H1 (cell line): ENCODE results near the gene RNF114. TPM values are rescaled to one million over a fixed set of nuclear protein-coding genes. Genes with fewer than 3 reads are reported as not detected.
A peak's percentile ranks its signal among the peaks of the same experiment; 100 is the strongest.

Experiments
- CBX5 ChIP-seq: fragments of 300-800, 300-1000 bp; sonication (generic); IDR thresholded peaks from 2 replicates; pipeline ENCODE4 v1.7.1; 2016; ENCODE audit warnings: antibody characterized with exemption, low read length, low read depth
- CHD7 ChIP-seq: fragments of 300-600 bp; sonication (generic); IDR thresholded peaks from 2 replicates; pipeline ENCODE4 v1.7.1; 2012; ENCODE audit warnings: low read length, moderate library complexity, mild to moderate bottlenecking, inconsistent platforms; ENCODE audit not compliant: insufficient replicate concordance
- EGR1 ChIP-seq: IDR thresholded peaks from 2 replicates; pipeline ENCODE4 v1.6.1; 2011; ENCODE audit warnings: low read depth, low read length, borderline replicate concordance
- FOSL1 ChIP-seq: IDR thresholded peaks from 2 replicates; pipeline ENCODE4 v1.6.1; 2011; ENCODE audit warnings: mild to moderate bottlenecking, low read depth, low read length, moderate library complexity; ENCODE audit not compliant: insufficient read depth
- JUND ChIP-seq: IDR thresholded peaks from 2 replicates; pipeline ENCODE4 v1.6.1; 2011; ENCODE audit warnings: mild to moderate bottlenecking, improper control_type of control experiment, low read length
- POLR2AphosphoS5 ChIP-seq: IDR thresholded peaks from 2 replicates; pipeline ENCODE4 v1.6.1; 2011; ENCODE audit warnings: low read depth, low read length
- POU5F1 ChIP-seq: IDR thresholded peaks from 2 replicates; pipeline ENCODE4 v1.6.1; 2011; ENCODE audit warnings: low read depth, mild to moderate bottlenecking, low read length, moderate library complexity
- RBBP5 ChIP-seq: IDR thresholded peaks from 2 replicates; pipeline ENCODE4 v1.7.1; 2012; ENCODE audit warnings: low read depth, mild to moderate bottlenecking, inconsistent platforms, low read length, moderate library complexity, borderline replicate concordance
- SIRT6 ChIP-seq: IDR thresholded peaks from one replicate; pipeline ENCODE4 v1.7.1; 2012; ENCODE audit warnings: low read length, inconsistent platforms
- SIX5 ChIP-seq: IDR thresholded peaks from 2 replicates; pipeline ENCODE4 v1.6.1; 2011; ENCODE audit warnings: mild to moderate bottlenecking, low read depth, low read length
- SRF ChIP-seq: IDR thresholded peaks from 2 replicates; pipeline ENCODE4 v1.6.1; 2011; ENCODE audit warnings: mild to moderate bottlenecking, low read depth, low read length, moderate library complexity
- polyA plus RNA-seq, 7 experiments: library from polyadenylated mRNA; depleted of rRNA in 3 of 7; stranded (reverse) in 5 of 7; unstranded in 2 of 7; fragments of >200 nt in 5 of 7; fragments of 200-250 nt in 2 of 7; gene quantifications; 1 replicate in 5 of 7; 2 replicates in 1 of 7; 4 replicates in 1 of 7; pipeline versions ENCODE4 v1.2.1 to v1.2.3, GENCODE V29; 2011 to 2013; ENCODE audit warnings: missing spikeins in 2 of 7, mixed read lengths in 2 of 7
- total RNA-seq: library from RNA; stranded (reverse); fragmentation: NEBNext Ultra II Directional; extraction: Animal tissue kit (Norgen Biotek cat#: 25700); gene quantifications from 2 replicates; pipeline ENCODE4 v1.2.1, GENCODE V29; 2021

Gene RNF114
- total and polyA plus RNA-seq, 2 of the 8 experiments (the other 6 are each of a cell fraction or from before 2014, with no cell fraction given), result 81.7 to 89.9 TPM

GRCh38 chr20:49936153-49937026 is at the start of gene RNF114 (continued):
- TF ChIP-seq CHD7 (no peak), SRF (no peak), POU5F1 (no peak), FOSL1 (no peak), CBX5 (no peak), JUND (no peak), SIX5 (no peak), RBBP5 (peak; percentile 94), EGR1 (0 out of 2 replicates have a peak, but pooled peaks have one; percentile 43), SIRT6 (no peak), POLR2AphosphoS5 (peak; percentile 60; the same call in 1 of the 2 replicates)
